ENCODE measurements around the gene RASGRF1.

Gene RASGRF1

GRCh38 chr15:78968114-78968513 lies 122.5 kb downstream of the RASGRF1 start (continued):
- no peak for TF ChIP-seq PRDM2 (tag by site-specific recombination; IDR thresholded peaks at IDR 0.05; ENCODE audit: borderline replicate concordance)
- TF ChIP-seq ZNF404 (tag by site-specific recombination; IDR thresholded peaks at IDR 0.05) = no peak
- TF ChIP-seq ZNF211 (tag by site-specific recombination; IDR thresholded peaks at IDR 0.05; ENCODE audit: low read depth) = no peak
- TF ChIP-seq PRDM6 (tag by site-specific recombination; IDR thresholded peaks at IDR 0.05) = no peak
- TF ChIP-seq ZNF214 (tag by site-specific recombination; IDR thresholded peaks at IDR 0.05; ENCODE audit: borderline replicate concordance) = no peak
- no peak for TF ChIP-seq REST (tag by site-specific recombination; IDR thresholded peaks at IDR 0.05)
- TF ChIP-seq ZNF10 (tag by site-specific recombination; IDR thresholded peaks at IDR 0.05) = no peak
- TF ChIP-seq ZNF555 (tag by site-specific recombination; conservative IDR thresholded peaks at IDR 0.05) = no peak
- TF ChIP-seq ZNF239 (tag by site-specific recombination; IDR thresholded peaks at IDR 0.05) = no peak

- CTCF ChIA-PET = interaction anchor here (0.9 kb wide), 2 partner anchors 20 to 224 kb away, joined by 3 to 4 read pairs; no protein-coding TSS in a partner anchor
- Histone ChIP-seq H3K9me3 (ENCODE audit: control insufficient read depth, insufficient read depth, low read depth, low read length) (no peaks in the 10 kb centered on the region), H3K4me1 (ENCODE audit: control insufficient read depth, insufficient read depth, low read length) (no peaks in the 10 kb centered on the region), H3K27ac (ENCODE audit: extremely low read depth, low read depth, low read length) (no peak overlapping the region), H3K36me3 (ENCODE audit: control insufficient read depth in 2 of 2, insufficient read depth in 1 of 2, low read length in 2 of 2) (no peaks in the 10 kb centered on the region), H3K4me3 (ENCODE audit: low read depth, low read length) (no peak overlapping the region)
- POLR2A ChIA-PET = no interaction called here
- no peak for TF ChIP-seq SCRT1 (tag by site-specific recombination; IDR thresholded peaks at IDR 0.05; ENCODE audit: borderline replicate concordance)
- no peak for TF ChIP-seq ZEB2 (tag by site-specific recombination; IDR thresholded peaks at IDR 0.05)
- TF ChIP-seq ZSCAN18 (tag by site-specific recombination; IDR thresholded peaks at IDR 0.05) = no peak
- no peak for TF ChIP-seq ZNF350 (tag by site-specific recombination; IDR thresholded peaks at IDR 0.05)
- no peak for TF ChIP-seq ZNF16 (tag by site-specific recombination; IDR thresholded peaks at IDR 0.05; ENCODE audit: low read depth)
- no peak for TF ChIP-seq ZNF624 (tag by site-specific recombination; IDR thresholded peaks at IDR 0.05)
- TF ChIP-seq ZNF138 (tag by site-specific recombination; IDR thresholded peaks at IDR 0.05; ENCODE audit: borderline replicate concordance) = no peak
- no peak for TF ChIP-seq ZSCAN5A (tag by site-specific recombination; IDR thresholded peaks at IDR 0.05)
- TF ChIP-seq ZNF704 (tag by site-specific recombination; IDR thresholded peaks at IDR 0.05) = no peak
- TF ChIP-seq SALL2 (tag by site-specific recombination; IDR thresholded peaks at IDR 0.05; ENCODE audit: borderline replicate concordance) = no peak
- TF ChIP-seq ZBTB6 (tag by site-specific recombination; IDR thresholded peaks at IDR 0.05) = no peak
Observed at GRCh38 chr15:78960308-78960707, 130.3 kb downstream of the RASGRF1 start.

Measured in HEK293 (cell line).